Activated CD8-positive, alpha-beta memory T cell treated with anti-CD3 and anti-CD28 coated beads for 1 hour (primary cell): Measurements from ENCODE around the gene RAB3A.
"Not testable (repeated sequence)": the region's sequence is repeated elsewhere in the genome, so short reads cannot be mapped to it uniquely, and the experiment has no call there.

ENCODE experiments used
- DNase-seq, 2 donors: peaks; one replicate each; pipeline ENCODE4 v3.0.0-alpha.2; 2020; ENCODE audit warnings: low read depth in 1 of 2; ENCODE audit errors: extremely low read depth in 1 of 2

The RAB3A gene

DNA sequence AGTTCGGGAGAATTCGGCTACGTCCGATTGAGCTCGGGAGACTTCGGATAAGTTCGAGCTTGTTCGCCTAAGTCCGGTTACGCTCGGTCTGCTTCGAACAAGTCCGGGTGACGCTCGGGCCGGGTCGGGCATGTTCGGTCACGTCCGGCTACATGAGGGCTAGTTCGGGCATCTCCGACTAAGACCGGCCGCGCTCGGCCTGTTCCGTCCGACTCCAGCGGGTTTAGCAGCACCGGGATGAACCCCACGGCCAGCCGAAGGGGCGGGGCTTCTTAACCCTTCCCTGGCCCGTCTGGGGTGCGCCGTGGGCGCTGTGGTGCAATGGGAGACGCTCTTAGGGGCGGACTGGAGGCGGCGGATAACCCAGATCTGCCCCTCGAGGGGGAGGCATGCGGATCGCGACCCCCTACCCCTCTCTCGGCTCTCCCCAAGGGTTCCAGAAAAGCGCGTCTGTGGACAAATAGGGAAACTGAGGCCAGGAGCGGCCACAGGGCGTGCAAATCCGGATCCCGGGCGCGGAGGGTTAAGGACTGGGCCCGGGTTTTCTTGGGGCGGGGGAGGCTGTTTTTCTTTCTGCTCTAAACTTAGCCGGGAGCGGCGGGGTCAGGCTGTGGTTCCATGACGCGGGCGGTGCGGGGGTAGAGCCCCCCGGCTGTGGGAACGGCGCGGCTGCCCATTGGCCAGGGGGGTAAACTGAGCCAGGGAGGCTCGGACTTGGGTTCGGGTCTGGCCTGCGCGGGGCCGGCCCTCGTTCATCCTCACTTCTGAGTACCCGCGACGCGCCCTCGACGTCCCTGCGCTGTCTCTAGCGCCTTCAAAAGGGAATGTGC is 20.9 kb upstream of the RAB3A start:
- peak; percentile 50 to 56 for DNase-seq

DNA sequence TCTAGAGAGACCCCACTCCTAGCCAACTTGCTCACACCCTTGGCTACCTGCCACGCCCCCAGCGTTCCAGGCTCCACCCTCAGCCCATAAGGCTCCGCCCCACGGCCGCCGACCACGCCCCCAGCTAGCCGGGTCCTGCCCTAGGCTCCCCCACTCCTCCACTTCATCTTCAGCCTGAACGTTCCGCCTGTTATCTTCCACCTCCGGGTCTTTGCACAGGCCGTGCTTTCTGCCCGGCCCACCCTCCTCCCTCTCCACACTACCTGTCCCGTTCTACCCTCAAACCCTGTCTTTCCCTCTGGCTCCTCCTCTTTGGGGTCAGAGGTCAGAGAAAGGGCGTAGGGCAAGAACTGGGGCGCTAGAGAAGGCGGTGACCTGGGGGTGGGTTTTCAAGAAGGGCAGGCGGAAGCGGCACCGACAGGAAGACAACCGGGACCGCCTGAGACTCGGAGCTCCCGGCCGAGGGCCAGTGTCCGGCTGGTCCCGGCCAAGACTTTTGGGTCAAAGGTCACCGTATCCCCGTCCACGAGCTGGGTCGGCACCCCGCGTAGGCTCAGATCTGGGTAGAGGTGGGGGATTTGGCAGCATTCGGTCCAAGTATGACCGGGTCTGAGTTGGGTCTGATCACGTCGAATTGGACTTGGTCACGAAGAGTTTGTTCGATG is 20.1 kb upstream of the RAB3A start:
- DNase-seq, result no peak

DNA sequence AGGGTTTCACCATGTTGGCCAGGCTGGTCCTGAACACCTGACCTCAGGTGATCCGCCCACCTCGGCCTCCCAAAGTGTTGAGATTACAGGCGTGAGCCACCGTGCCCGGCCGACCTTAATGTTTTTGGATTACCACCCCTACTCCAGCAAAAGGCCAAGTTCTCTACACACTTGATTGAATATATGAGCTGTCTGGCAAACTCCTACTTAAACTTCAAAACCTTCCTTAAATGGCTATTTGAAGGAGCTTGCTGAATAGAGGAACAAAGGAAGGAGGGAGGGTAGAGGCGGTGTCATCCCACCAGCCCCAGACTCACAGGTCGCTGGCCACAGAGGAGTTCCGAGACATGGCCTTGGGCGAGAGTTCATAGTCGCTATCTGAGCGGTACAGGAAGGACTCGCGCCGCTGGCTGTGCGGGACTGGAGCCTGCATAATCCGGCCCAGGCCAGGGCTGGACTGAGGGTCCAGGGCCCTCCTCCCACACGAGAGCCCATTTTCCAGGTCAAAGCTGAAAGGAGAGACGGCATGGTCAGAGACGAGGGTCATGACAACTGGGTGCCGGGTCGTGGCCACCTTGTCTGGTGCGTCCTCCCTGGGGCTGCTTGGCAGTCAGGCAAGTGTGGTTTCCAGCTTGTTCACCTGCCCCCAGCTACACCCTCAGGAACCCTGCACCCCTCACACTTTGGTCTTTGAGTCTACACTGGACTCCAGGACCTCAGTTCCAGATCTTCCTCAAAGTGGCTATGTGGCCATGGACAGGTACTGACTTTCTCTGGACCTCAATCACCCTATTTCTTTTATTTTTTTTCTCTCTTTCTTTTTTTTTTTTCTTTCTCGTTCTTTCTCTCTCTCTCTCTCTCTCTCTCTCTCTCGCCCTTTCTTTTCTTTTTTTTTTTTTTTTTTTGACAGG is 18.2 kb upstream of the RAB3A start:
- no peak for DNase-seq

DNA sequence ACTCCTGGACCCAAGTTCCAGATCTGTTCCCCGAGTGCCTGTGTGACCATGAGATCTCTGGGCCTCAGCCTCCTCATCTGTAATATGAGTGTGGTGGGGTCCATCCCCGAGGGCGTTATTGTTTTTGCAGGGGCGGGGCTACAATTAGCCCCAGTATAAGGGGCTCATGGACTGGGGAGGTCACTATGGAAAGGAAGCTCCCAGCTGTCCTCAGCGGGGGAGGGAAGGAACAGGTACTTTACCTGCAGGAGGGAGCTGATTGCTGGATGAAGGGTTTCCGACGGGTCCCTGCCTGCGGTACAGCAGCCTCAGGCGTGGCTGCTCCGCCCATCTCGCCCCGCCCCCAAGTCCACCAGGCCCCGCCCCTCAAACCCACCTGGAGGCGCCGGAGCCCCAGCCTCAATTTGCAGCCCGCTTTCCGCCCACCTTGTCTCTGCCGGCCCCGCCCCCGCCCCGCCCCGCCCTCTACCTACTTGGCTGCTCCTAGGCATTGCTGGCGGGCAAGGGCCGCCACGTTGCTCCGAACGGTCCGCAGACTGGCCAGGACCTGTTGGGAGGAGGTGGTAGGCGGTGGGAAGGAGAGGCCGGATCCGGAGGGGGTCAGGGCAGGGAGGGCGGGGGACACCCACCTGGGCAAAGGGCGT is 16.9 kb upstream of the RAB3A start:
- DNase-seq, result no peak

DNA sequence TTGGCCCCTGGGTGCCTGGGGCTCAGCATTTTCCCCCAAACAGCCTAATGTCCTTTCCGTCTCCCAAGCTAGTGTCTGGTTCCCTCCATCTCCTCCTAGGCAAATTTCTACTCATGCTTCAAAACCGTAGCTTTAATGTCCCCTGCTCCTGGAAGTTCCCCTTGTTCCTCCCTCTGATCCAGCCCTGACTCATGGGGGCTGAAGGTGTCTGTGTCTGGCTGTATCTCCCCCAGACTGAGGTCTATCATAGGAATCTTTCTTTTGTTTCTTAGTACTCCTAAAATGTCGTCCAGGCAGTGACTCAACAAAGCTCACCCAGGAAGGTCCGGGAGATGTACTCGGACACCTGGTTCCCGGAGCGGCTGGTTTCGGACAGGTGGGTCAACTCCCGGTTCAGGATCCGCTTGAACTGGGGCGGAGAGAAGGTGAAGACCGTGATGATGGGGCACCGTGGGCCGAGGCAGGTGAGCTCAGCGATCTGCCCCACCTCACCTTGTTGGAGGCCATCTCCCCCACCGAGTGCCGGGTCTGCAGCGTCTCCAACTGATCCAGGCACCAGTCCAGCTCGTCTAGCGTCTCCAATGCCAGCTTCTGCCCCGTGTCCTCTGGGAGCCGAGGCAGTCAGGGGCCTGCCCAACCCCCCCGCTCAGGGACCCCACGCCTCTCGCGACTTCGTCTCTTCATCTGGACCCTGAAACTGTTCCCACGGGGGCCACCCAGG is 16.2 kb upstream of the RAB3A start:
- DNase-seq, result no peak

DNA sequence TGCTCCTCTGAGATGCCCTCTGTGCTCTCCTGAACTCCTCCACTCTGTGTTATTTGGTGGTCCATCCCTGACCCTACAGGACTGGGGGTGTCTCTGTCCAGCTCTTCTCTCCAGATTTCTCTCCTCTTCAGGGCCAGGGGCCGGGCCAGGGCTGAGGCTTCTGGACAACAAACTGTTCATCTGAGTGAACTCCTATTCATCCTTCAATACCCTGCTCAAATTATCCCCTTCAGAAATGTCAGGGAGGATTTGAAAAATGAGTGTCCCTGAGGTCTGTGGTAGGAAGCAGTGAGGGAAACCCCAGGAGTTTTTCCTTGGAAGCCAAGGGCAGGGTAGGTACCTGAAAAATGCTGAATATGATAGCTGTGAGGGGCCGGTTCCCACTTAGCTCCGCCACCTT is 14.8 kb upstream of the RAB3A start:
- no peak for DNase-seq

DNA sequence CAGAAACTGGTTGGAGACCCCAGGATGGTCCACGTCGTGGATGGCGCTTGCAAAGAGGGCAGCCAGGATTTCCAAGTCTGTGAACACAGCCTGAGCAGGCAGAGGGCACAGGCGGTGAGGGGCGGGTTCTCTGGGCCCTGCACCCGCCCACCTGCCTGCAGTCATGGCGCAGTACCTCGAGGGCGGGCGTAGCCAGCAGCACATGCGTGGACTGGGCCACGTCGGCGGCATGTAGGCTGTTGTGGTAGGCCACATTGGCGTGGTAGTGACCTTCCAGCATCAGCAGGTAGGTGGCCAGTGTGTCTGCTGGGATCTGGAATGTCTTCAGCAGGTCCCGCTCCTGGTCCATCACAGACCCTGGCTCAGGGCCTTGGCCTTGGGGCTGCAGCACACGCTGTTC is 14.3 kb upstream of the RAB3A start:
- no peak for DNase-seq

DNA sequence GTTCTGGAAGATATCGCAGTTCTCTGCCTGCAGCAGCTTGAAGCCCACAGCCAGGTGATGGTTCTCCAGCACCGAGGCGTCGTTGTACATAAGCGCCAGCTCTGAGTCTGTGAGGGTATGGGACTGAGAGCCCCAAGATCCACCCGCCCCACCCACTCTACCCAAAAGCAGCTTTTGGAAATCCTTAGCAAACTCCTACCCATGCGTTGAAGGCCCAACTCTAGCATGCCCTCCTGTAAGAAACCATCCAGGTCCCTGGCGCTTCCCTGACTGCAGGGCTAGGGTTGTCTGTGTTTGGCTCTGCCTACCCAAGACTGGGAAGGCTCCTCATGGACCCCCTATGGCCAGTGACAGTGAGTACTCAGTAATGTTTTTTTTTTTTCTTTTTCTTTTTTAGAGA is 12.9 kb upstream of the RAB3A start:
- no peak for DNase-seq

DNA sequence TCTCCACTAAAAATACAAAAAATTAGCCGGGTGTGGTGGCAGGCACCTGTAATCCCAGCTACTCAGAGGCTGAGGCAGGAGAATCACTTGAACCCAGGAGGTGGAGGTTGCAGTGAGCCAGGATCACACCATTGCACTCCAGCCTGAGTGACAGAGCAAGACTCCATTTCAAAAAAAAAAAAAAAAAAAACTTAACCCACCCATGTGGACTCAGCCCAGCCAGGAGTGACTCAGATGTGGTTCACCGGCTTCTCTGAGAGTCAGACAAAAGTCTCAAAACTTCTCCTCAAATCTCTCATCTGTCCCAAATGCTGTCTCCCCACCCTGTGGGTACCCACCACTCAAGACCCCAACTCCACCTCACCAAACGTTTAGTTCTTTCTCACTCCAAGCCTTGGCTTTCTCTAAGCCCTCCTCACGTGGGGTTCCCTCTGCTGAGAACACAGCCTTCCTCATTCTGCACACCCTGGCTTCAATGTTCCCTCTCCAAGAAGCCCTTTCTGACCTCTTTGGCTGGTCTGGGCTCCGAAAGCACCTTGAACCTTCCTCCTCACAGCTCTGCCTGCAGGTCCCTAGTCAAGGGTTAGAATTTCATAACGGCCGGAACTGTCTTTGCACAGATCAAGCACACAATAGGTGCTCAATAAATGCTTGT is 11.1 kb upstream of the RAB3A start:
- DNase-seq, result no peak

DNA sequence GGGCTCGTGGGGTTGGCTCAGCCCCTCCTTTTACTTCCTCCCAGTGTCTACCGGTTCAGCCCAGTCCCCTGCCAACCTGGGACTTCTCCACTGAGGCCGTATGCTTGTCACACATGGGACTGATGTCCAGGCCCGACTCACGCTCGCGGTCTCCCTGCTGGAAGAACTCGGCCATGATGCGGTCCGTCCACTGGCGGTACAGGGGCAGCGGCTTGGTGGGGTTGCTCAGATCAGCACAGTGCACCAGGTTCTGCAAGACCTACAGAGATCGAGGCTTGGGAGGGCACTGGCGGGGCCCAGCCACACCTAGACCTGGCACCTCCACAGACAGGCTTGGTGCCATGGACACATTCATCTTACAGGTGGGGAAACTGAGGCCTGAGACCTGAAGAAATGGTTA is 7.8 kb upstream of the RAB3A start:
- no peak for DNase-seq

DNA sequence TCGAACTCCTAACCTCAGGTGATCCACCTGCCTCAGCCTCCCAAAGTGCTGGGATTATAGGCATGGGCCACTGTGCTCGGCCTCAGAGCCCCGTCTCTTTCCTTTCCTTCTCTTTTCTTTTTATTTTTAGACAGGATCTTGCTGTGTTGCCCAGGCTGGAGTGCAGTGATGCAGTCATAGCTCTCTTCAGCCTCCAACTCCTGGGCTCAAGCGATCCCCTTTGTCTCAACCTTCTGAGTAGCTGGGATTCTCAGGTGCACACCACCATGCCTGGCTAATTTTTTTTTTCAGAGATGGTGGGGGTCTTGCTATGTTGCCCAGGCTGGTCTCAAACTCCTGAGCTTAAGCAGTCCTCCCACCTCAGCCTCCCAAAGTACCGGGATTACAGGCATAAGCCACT is 6.1 kb upstream of the RAB3A start:
- not testable (repeated sequence) for DNase-seq

DNA sequence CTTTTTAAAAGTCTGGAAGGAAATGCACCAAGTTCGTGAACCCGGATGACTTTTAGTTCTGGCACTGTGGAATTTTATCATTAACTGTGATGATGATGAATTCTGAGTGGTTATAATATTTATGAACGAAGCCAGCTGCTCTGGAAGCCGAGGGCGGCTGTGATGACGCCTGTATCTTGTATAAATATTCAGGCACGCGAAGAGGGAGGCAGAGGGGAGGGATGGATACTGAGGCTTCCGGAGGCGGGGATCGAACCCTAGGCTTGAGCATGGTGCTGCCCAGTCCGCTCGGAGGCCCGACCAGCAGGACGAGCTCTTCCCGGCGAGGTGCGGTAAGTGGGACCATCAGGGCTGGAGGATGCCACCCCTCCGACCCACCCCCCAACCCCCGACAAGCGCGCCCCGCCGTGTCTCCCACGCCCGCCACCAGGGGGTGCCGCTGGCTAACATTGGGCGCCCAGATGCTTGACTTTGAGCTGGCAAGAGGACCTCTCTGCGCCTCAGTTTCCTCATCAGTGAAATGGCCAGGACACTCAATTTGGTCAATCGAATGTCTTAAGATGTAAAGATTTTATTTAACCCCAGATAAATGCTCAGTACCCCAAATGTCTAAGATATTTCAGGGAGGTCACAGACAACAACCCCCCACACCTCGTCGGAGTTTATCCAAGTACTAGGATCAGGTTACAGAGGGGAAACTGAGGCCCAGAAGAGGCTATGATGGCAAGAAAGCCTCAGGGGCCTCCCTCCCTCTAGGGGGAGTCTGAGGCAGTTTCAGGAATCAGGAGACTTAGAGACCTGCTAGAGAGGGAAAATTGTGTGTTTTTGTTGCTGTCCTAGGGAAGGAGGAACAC is 4.5 kb upstream of the RAB3A start:
- peak in 1 of 2 donors; percentile 41 for DNase-seq

DNA sequence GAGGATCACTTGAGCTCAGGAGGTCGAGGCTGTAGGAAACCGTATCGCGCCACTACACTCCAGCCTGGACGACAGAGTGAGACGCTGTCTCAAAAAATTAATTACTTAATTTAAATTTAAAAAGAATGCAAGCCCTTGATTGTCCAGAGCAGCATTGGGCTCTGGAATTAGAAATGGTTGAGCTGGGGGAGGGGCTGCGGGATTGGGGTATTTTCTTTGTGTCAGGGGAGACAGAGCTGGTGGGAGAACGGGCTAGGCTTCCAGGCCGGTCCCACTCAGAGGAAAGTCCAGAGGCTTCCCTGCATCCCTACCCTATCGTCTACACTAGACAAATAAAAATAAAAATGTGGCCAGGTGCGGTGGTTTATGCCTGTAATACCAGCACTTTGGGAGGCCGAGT is 2.2 kb upstream of the RAB3A start:
- no peak for DNase-seq

DNA sequence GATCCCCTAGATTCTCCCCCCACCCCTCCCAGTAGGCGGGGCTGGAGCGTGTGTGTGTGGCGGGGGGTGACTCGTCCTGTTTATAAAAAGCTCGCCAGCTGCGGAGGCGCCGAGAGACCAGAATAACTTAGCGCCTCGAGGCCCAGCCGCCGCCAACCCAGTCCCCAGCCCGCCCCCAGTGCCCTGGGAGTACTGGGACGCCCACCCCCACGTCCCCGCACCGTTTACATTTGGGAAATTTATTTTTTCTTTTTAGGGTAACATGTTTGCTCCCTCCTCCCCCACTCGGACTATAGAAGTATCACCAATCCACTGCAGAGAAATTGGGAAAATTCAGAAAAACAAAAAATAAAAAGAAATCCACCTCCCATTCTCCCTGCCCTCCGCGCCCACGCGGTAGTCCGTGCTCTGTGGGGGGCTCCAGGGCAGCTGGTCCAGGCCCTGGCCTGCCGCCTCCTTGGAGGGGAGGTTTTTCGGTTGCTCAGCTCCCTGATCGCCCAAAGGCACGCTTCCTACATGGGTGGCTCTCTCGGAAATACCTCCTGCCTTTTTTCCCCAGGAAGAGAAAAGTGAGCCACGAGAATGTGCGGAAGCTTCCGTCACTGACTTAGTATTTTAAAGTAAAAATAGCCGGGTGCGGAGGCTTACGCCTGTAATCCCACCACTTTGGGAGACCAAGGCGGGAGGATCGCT is 1.5 kb upstream of the RAB3A start:
- DNase-seq, result peak in 1 of 2 donors; percentile 40

DNA sequence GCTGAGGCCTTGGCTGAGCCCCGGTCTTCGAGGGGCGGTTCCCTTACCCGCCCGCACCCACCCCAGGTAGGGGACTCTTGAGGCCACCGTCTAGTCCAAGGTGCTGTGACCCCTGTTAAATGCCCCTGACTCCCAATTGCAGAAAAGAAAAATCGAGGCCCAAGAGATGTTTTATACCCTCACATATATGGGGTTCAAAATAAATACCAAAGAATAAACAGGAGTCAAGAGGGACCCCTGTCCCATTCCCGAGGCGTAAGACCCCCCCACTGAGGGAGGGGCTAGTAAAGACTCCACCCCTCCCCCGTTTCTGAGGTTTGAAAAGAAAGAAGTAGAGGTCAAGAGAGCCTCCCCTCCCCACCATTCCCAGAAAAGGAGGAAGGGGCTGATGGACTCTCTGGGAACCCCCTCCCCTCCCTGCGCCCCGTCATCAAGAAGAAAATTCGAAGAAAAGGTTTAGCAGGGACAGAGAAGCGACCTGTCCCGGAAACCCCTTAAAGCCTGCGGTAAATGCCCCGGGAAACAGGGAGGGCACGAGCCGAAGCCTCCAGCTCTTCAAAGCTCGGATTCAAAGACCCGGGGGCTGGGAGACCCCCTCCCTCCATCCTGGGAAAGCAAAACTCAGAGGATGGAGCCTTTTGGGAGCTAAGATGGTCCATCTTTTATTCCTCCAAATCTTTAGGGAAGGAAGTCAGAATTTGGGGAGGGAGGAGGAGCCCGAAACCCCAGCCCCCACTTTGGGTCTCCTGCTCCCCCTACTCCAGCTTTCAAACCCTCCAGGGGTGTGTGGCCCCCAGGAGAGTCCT is 755 bp upstream of the RAB3A start:
- no peak for DNase-seq

DNA sequence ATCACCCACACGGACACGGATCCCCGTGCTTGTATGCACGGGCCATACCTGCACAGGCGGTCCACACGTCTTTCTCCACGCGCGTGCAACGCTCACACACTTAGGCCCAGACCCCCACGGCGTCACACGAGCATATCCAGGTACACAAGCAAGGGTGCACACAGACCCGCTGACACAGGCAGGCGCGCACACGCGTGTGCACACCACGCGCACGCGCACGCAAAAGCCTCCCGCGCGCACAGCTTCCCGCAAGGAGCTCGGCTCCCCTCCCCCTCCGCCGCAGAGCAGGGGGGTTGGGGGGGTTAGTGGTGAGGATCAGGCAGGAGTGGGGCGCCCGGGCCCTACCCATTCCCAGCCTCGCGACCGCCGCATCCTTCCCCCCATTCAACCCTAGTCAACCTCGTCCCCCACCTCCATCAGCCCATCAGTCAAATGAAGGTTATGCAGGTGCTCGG is 407 bp downstream of the RAB3A start:
- DNase-seq, result no peak

DNA sequence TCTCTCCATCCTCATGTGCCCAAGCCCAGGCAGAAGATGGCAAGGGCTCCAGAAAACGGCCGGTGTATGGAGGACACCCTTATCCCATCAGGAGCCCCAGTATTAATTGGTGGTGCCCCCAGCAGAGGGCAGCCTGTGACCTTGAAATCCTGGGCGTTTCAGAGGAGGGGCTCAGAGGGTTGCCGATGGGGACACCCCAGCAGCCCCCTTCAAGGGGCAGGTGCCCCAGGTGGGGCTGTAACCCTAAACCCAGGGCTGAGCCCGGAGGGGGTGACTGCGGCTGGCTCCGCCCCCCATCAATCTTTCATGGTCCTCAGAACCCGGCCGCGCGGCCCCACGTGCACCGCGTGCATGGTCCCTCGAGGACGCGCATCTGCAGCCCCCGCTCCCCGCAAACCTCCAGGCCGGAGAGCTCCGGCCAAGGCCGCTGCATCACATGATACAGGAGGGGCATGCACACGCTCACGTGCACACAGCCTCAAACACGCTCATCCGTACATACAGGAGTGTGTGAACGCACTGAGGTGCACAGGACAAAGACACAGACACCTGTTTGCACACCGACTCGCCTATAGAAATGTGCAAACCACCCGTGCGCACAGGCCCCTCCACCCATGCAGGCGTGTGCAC is 949 bp downstream of the RAB3A start:
- no peak for DNase-seq
